A549 (cell line): ENCODE data around the gene PSPH. TPM values are rescaled to one million over a fixed set of nuclear protein-coding genes. Genes with fewer than 3 reads are reported as not detected.

Experiments used
- ATAC-seq, 2 experiments: fragments of 200-7000 bp in 1 of 2; fragments of >200 bp in 1 of 2; cut with Nextera tagmentation in 1 of 2; cut with Tn5 transposase in 1 of 2; 3 replicates each; pipeline versions ENCODE4 v1.8.0 to v1.9.1; 2018 to 2020; ENCODE audit warnings: mild to moderate bottlenecking in 1 of 2, moderate library complexity in 1 of 2
- CTCF ChIA-PET: fragments of 300-600 bp; sonication (Branson Sonifier 250); formaldehyde crosslinking; extraction: SDS; loops from one replicate; lab custom pipeline; 2021; ENCODE audit warnings: antibody characterized with exemption, inconsistent platforms; lab: Yijun Ruan, JAX
- POLR2A ChIA-PET: fragments of 350-600 bp; formaldehyde crosslinking; extraction: SDS; loops from one replicate; lab custom pipeline; 2021; ENCODE audit warnings: antibody characterized with exemption, inconsistent platforms; lab: Yijun Ruan, JAX
- DNase-seq, 2 experiments: peaks; one replicate each; pipeline versions ENCODE4 v3.0.0 to v3.0.0-alpha.2; 2011 to 2016; ENCODE audit warnings: low read depth in 1 of 2, low spot score in 1 of 2
- FAIRE-seq: peaks from 2 replicates; lab custom pipeline; 2011; peaks lifted over from hg19 to GRCh38; lab: Jason Lieb, UNC
- H3K27ac ChIP-seq, 2 experiments: fragments of >200 bp; sonication (Bioruptor Twin); formaldehyde crosslinking; 3 replicates each; pipeline ENCODE4 v1.5.1; 2016 to 2017
- H3K4me1 ChIP-seq: fragments of >200 bp; sonication (Bioruptor Twin); formaldehyde crosslinking; 3 replicates; pipeline ENCODE4 v1.6.1; 2016
- H3K4me2 ChIP-seq: fragments of >200 bp; sonication (Bioruptor Twin); formaldehyde crosslinking; 3 replicates; pipeline ENCODE4 v1.6.1; 2016
- H3K4me3 ChIP-seq: fragments of >200 bp; sonication (Bioruptor Twin); formaldehyde crosslinking; 3 replicates; pipeline ENCODE4 v1.5.1; 2016
- H3K9me3 ChIP-seq: fragments of >200 bp; sonication (Bioruptor Twin); formaldehyde crosslinking; 3 replicates; pipeline ENCODE4 v1.6.1; 2016
- BHLHE40 ChIP-seq: IDR thresholded peaks from 2 replicates; pipeline ENCODE4 v1.6.1; 2012; ENCODE audit warnings: low read depth, low read length, inconsistent platforms
- CHD4 ChIP-seq: fragments of 200-600 bp; sonication (generic); IDR thresholded peaks from 2 replicates; pipeline ENCODE4 v1.6.1; 2016; ENCODE audit warnings: antibody characterized with exemption, mild to moderate bottlenecking, borderline replicate concordance
- EHF ChIP-seq: fragments of 250-450 bp; sonication (Bioruptor Pico); IDR thresholded peaks from 2 replicates; pipeline ENCODE4 v1.5.0; 2020; ENCODE audit warnings: mild to moderate bottlenecking
- EHMT2 ChIP-seq: fragments of 200-600 bp; sonication (generic); IDR thresholded peaks from 2 replicates; pipeline ENCODE4 v1.6.1; 2016; ENCODE audit warnings: antibody characterized with exemption, low read depth, mild to moderate bottlenecking, moderate library complexity
- EP300 ChIP-seq, 2 experiments: fragments of >200 bp; sonication (Bioruptor Twin); formaldehyde crosslinking; IDR thresholded peaks; 2 replicates in 1 of 2; 3 replicates in 1 of 2; pipeline ENCODE4 v1.6.1; 2016 to 2017
- FOSB ChIP-seq: fragments of 250-450 bp; sonication (Bioruptor Pico); IDR thresholded peaks from 2 replicates; pipeline ENCODE4 v1.5.0; 2020; ENCODE audit warnings: mild to moderate bottlenecking, moderate library complexity
- GATA3 ChIP-seq: IDR thresholded peaks from 2 replicates; pipeline ENCODE4 v1.6.1; 2012; ENCODE audit warnings: borderline replicate concordance
- HEYL ChIP-seq: fragments of 250-450 bp; sonication (Bioruptor Pico); IDR thresholded peaks from 2 replicates; pipeline ENCODE4 v1.8.0; 2021; ENCODE audit warnings: mild to moderate bottlenecking, moderate library complexity
- HMGXB4 ChIP-seq: fragments of 250-450 bp; sonication (Bioruptor Pico); IDR thresholded peaks from 2 replicates; pipeline ENCODE4 v1.5.0; 2021; ENCODE audit warnings: mild to moderate bottlenecking, moderate library complexity, borderline replicate concordance
- HOXA7 ChIP-seq: fragments of 250-450 bp; sonication (Bioruptor Pico); IDR thresholded peaks from 2 replicates; pipeline ENCODE4 v1.5.0; 2020; ENCODE audit warnings: mild to moderate bottlenecking, moderate library complexity
- JUN ChIP-seq, 2 experiments: fragments of >200 bp; sonication (Bioruptor Twin); formaldehyde crosslinking; IDR thresholded peaks; 2 replicates in 1 of 2; 3 replicates in 1 of 2; pipeline ENCODE4 v1.6.1; 2016 to 2017
- JUNB ChIP-seq: fragments of >200 bp; sonication (Bioruptor Twin); formaldehyde crosslinking; IDR thresholded peaks from 2 replicates; pipeline ENCODE4 v1.6.1; 2016
- KDM1A ChIP-seq: fragments of 200-600 bp; sonication (generic); IDR thresholded peaks from 2 replicates; pipeline ENCODE4 v1.6.1; 2016; ENCODE audit warnings: low read depth, mild to moderate bottlenecking
- KDM5A ChIP-seq: fragments of 200-600 bp; sonication (generic); IDR thresholded peaks from 2 replicates; pipeline ENCODE4 v1.6.1; 2016; ENCODE audit warnings: antibody characterized with exemption, mild to moderate bottlenecking
- MAFK ChIP-seq: fragments of 450-650 bp; IDR thresholded peaks from 2 replicates; pipeline ENCODE4 v1.6.1; 2014; ENCODE audit not compliant: partially characterized antibody
- MAZ ChIP-seq: fragments of 150-350 bp; IDR thresholded peaks from 2 replicates; pipeline ENCODE4 v1.6.1; 2014; ENCODE audit warnings: antibody characterized with exemption, low read depth, low read length, borderline replicate concordance
- MYC ChIP-seq: IDR thresholded peaks from 2 replicates; pipeline ENCODE4 v1.6.1; 2012; ENCODE audit warnings: mild to moderate bottlenecking, inconsistent platforms, low read length, improper control_type of control experiment, borderline replicate concordance
- PHF8 ChIP-seq: fragments of 200-600 bp; sonication (generic); IDR thresholded peaks from 2 replicates; pipeline ENCODE4 v1.6.1; 2016; ENCODE audit warnings: low read depth, mild to moderate bottlenecking, antibody characterized with exemption, moderate library complexity, borderline replicate concordance
- RARB ChIP-seq: fragments of 250-450 bp; sonication (Bioruptor Pico); IDR thresholded peaks from 2 replicates; pipeline ENCODE4 v1.8.0; 2021; ENCODE audit warnings: mild to moderate bottlenecking, moderate library complexity
- RFX5 ChIP-seq: fragments of 450-650 bp; IDR thresholded peaks from 2 replicates; pipeline ENCODE4 v1.7.1; 2014; ENCODE audit warnings: antibody characterized with exemption, mild to moderate bottlenecking, moderate library complexity
- SMC3 ChIP-seq: fragments of >200 bp; sonication (Bioruptor Twin); formaldehyde crosslinking; IDR thresholded peaks from 3 replicates; pipeline ENCODE4 v1.6.1; 2018; ENCODE audit warnings: inconsistent platforms
- USF2 ChIP-seq: fragments of 450-650 bp; IDR thresholded peaks from 2 replicates; pipeline ENCODE4 v1.6.1; 2014; ENCODE audit warnings: antibody characterized with exemption
- ZNF302 ChIP-seq: fragments of 250-450 bp; sonication (Bioruptor Pico); IDR thresholded peaks from 2 replicates; pipeline ENCODE4 v1.9.0; 2021; ENCODE audit warnings: inconsistent platforms, mild to moderate bottlenecking, moderate library complexity
- WGBS: methylation state at CpG from one replicate; pipeline ENCODE4 v1.1.6; 2017; ENCODE audit errors: missing lambda C conversion rate; 5-methylcytosine and 5-hydroxymethylcytosine counted together
- polyA plus RNA-seq, 4 experiments: library from polyadenylated mRNA; depleted of rRNA in 3 of 4; stranded (reverse); fragments of >200 nt; fragmentation: RNase III in 1 of 4; extraction: RNeasy Plus Mini Kit Qiagen cat#74134 plus additional on column Dnase treatment in 1 of 4; gene quantifications; 2 replicates in 3 of 4; 3 replicates in 1 of 4; pipeline ENCODE4 v1.2.3, GENCODE V29; 2011 to 2017
- TF ChIP-seq, protein P1 (sequence below): IDR thresholded peaks from 2 replicates; pipeline ENCODE4 v1.6.1; 2012
- TF ChIP-seq, protein P2 (sequence below): fragments of 250-450 bp; sonication (Bioruptor Pico); IDR thresholded peaks from 2 replicates; pipeline ENCODE4 v1.5.0; 2020; ENCODE audit warnings: low read depth, mild to moderate bottlenecking, moderate library complexity
- TF ChIP-seq, protein P3 (sequence below): fragments of 200-600 bp; sonication (generic); IDR thresholded peaks from 2 replicates; pipeline ENCODE4 v1.6.1; 2016; ENCODE audit warnings: antibody characterized with exemption, mild to moderate bottlenecking, moderate library complexity
- TF ChIP-seq, protein P4 (sequence below): IDR thresholded peaks from 2 replicates; pipeline ENCODE4 v1.6.1; 2012

PSPH gene
- polyA plus RNA-seq, 2 of the 4 experiments (the other 2 are of a cell fraction), result 60.9 to 64.7 TPM

- POLR2A ChIA-PET, result no interaction called here
- DNase-seq (peak in 1 of 2 experiments; percentile 40), ATAC-seq (peak; percentile 53 to 73; a peak in 4 of 6 replicates), FAIRE-seq (no peak)
- no peak overlapping the region for H3K4me2 ChIP-seq
- no peak overlapping the region for H3K4me3 ChIP-seq
- H3K9me3 ChIP-seq, result no peaks in the 10 kb centered on the region
- CTCF ChIA-PET, result interaction anchor here (0.5 to 3.3 kb wide), 6 partner anchors 9 to 131 kb away, joined by 3 to 13 read pairs (median 4); partner anchors contain the start of genes NIPSNAP2, PHKG1 and SUMF2
- 70% methylated on average over 12 of the region's 12 CpGs for WGBS
- peaks cover 7% of the 10 kb centered on the region; the same call in 1 of the 3 replicates for H3K4me1 ChIP-seq
- H3K27ac ChIP-seq, result no peak overlapping the region
- TF ChIP-seq FOSB (CRISPR knock-in tag) (no peak), SMC3 (no peak), BHLHE40 (no peak), EP300 (IDR thresholded peaks at IDR 0.05) (no peak), KDM1A (no peak), RFX5 (no peak), EHF (no peak), HOXA7 (CRISPR knock-in tag) (no peak), MAFK (no peak), EHMT2 (no peak), PHF8 (no peak), JUNB (no peak), KDM5A (no peak), HMGXB4 (CRISPR knock-in tag) (no peak), USF2 (no peak), GATA3 (no peak)
- TF ChIP-seq, protein P1, sequence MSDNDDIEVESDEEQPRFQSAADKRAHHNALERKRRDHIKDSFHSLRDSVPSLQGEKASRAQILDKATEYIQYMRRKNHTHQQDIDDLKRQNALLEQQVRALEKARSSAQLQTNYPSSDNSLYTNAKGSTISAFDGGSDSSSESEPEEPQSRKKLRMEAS, result no peak
- TF ChIP-seq, protein P2, sequence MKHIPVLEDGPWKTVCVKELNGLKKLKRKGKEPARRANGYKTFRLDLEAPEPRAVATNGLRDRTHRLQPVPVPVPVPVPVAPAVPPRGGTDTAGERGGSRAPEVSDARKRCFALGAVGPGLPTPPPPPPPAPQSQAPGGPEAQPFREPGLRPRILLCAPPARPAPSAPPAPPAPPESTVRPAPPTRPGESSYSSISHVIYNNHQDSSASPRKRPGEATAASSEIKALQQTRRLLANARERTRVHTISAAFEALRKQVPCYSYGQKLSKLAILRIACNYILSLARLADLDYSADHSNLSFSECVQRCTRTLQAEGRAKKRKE (CRISPR knock-in tag), result no peak
These were observed 28.4 kb upstream of the PSPH start for GRCh38 chr7:56079450-56080185.

GRCh38 chr7:56078196-56078595, 27.0 kb upstream of the PSPH start:
- ChIA-PET CTCF (interaction anchor here (0.6 to 3.3 kb wide), 9 partner anchors 11 to 485 kb away, joined by 3 to 13 read pairs (median 4); partner anchors contain the start of gene PHKG1), POLR2A (no interaction called here)
- no peak overlapping the region for H3K27ac ChIP-seq
- H3K4me3 ChIP-seq, result no peak overlapping the region
- ATAC-seq (no peak), FAIRE-seq (no peak), DNase-seq (no peak)
- H3K4me1 ChIP-seq, result peaks cover 7% of the 10 kb centered on the region; the same call in 1 of the 3 replicates
- H3K4me2 ChIP-seq, result no peak overlapping the region
- TF ChIP-seq EHMT2, result no peak
- no peak for TF ChIP-seq MAZ
- no peak for TF ChIP-seq ZNF302 (CRISPR knock-in tag)
- TF ChIP-seq HEYL, result no peak
- TF ChIP-seq, protein P3, sequence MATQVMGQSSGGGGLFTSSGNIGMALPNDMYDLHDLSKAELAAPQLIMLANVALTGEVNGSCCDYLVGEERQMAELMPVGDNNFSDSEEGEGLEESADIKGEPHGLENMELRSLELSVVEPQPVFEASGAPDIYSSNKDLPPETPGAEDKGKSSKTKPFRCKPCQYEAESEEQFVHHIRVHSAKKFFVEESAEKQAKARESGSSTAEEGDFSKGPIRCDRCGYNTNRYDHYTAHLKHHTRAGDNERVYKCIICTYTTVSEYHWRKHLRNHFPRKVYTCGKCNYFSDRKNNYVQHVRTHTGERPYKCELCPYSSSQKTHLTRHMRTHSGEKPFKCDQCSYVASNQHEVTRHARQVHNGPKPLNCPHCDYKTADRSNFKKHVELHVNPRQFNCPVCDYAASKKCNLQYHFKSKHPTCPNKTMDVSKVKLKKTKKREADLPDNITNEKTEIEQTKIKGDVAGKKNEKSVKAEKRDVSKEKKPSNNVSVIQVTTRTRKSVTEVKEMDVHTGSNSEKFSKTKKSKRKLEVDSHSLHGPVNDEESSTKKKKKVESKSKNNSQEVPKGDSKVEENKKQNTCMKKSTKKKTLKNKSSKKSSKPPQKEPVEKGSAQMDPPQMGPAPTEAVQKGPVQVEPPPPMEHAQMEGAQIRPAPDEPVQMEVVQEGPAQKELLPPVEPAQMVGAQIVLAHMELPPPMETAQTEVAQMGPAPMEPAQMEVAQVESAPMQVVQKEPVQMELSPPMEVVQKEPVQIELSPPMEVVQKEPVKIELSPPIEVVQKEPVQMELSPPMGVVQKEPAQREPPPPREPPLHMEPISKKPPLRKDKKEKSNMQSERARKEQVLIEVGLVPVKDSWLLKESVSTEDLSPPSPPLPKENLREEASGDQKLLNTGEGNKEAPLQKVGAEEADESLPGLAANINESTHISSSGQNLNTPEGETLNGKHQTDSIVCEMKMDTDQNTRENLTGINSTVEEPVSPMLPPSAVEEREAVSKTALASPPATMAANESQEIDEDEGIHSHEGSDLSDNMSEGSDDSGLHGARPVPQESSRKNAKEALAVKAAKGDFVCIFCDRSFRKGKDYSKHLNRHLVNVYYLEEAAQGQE, result no peak
- TF ChIP-seq JUN (IDR thresholded peaks at IDR 0.05), result no peak
- no peak for TF ChIP-seq FOSB (CRISPR knock-in tag)
- TF ChIP-seq MYC, result no peak
- no peak for TF ChIP-seq RARB (CRISPR knock-in tag)
- TF ChIP-seq, protein P4, sequence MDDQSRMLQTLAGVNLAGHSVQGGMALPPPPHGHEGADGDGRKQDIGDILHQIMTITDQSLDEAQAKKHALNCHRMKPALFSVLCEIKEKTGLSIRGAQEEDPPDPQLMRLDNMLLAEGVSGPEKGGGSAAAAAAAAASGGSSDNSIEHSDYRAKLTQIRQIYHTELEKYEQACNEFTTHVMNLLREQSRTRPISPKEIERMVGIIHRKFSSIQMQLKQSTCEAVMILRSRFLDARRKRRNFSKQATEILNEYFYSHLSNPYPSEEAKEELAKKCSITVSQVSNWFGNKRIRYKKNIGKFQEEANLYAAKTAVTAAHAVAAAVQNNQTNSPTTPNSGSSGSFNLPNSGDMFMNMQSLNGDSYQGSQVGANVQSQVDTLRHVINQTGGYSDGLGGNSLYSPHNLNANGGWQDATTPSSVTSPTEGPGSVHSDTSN, result no peak
- TF ChIP-seq CHD4, result no peak
- TF ChIP-seq KDM5A, result no peak
- TF ChIP-seq, protein P1, result no peak
- WGBS, result 85% methylated on average over 4 of the region's 16 CpGs
- no peaks in the 10 kb centered on the region for H3K9me3 ChIP-seq
